Measurements from ENCODE around the gene RRP36.

Gene RRP36

GRCh38 chr6:42984001-42984923, 37.2 kb upstream of the RRP36 start, which contains the start of gene PPP2R5D (continued):
- TF ChIP-seq ZBTB49 (tag by site-specific recombination; IDR thresholded peaks at IDR 0.05; ENCODE audit: low read depth) (no peak), ZNF26 (tag by site-specific recombination; IDR thresholded peaks at IDR 0.05) (no peak), ZNF449 (tag by site-specific recombination; IDR thresholded peaks at IDR 0.05) (no peak), ZFHX2 (tag by site-specific recombination; conservative IDR thresholded peaks at IDR 0.05) (peak; percentile 82), ZNF747 (tag by site-specific recombination; IDR thresholded peaks at IDR 0.05) (no peak), ZNF48 (tag by site-specific recombination; IDR thresholded peaks at IDR 0.05) (no peak), KLF16 (tag by site-specific recombination; IDR thresholded peaks at IDR 0.05) (0 out of 2 replicates have a peak, but pooled peaks have one; percentile 32), GFI1B (tag by site-specific recombination; IDR thresholded peaks at IDR 0.05) (no peak), ZNF202 (tag by site-specific recombination; IDR thresholded peaks at IDR 0.05; ENCODE audit: borderline replicate concordance) (no peak), ZNF645 (tag by site-specific recombination; IDR thresholded peaks at IDR 0.05) (no peak), KLF10 (tag by site-specific recombination; IDR thresholded peaks at IDR 0.05) (no peak), ZNF624 (tag by site-specific recombination; IDR thresholded peaks at IDR 0.05) (no peak), ZNF184 (tag by site-specific recombination; IDR thresholded peaks at IDR 0.05) (no peak), ZNF830 (tag by site-specific recombination; IDR thresholded peaks at IDR 0.05; ENCODE audit: low read depth) (no peak), SETDB1 (IDR thresholded peaks at IDR 0.05; ENCODE audit: insufficient read length, low read length) (no peak), ZNF2 (tag by site-specific recombination; IDR thresholded peaks at IDR 0.05) (no peak), ZNF335 (tag by site-specific recombination; conservative IDR thresholded peaks at IDR 0.05) (peak; percentile 70), ZNF148 (tag by site-specific recombination; IDR thresholded peaks at IDR 0.05; ENCODE audit: borderline replicate concordance) (no peak), GLI2 (tag by site-specific recombination; IDR thresholded peaks at IDR 0.05; ENCODE audit: borderline replicate concordance, low read depth) (no peak), ZNF112 (tag by site-specific recombination; IDR thresholded peaks at IDR 0.05) (no peak), ZNF37A (tag by site-specific recombination; IDR thresholded peaks at IDR 0.05) (no peak), ZNF157 (tag by site-specific recombination; IDR thresholded peaks at IDR 0.05) (no peak), KLF9 (tag by site-specific recombination; IDR thresholded peaks at IDR 0.05; ENCODE audit: low read depth) (no peak), ZNF707 (tag by site-specific recombination; IDR thresholded peaks at IDR 0.05) (no peak), HOXC10 (CRISPR knock-in tag; IDR thresholded peaks at IDR 0.05) (no peak), BCL6B (tag by site-specific recombination; IDR thresholded peaks at IDR 0.05) (no peak), ZNF133 (tag by site-specific recombination; IDR thresholded peaks at IDR 0.05) (no peak), ZNF292 (tag by site-specific recombination; IDR thresholded peaks at IDR 0.05; ENCODE audit: borderline replicate concordance, low read depth) (no peak), ZNF175 (tag by site-specific recombination; IDR thresholded peaks at IDR 0.05) (no peak), TRIM28 (IDR thresholded peaks at IDR 0.05; ENCODE audit: borderline replicate concordance, low read length) (no peak)
